Measurements from ENCODE around the gene ITPR1.

The ITPR1 gene

DNA sequence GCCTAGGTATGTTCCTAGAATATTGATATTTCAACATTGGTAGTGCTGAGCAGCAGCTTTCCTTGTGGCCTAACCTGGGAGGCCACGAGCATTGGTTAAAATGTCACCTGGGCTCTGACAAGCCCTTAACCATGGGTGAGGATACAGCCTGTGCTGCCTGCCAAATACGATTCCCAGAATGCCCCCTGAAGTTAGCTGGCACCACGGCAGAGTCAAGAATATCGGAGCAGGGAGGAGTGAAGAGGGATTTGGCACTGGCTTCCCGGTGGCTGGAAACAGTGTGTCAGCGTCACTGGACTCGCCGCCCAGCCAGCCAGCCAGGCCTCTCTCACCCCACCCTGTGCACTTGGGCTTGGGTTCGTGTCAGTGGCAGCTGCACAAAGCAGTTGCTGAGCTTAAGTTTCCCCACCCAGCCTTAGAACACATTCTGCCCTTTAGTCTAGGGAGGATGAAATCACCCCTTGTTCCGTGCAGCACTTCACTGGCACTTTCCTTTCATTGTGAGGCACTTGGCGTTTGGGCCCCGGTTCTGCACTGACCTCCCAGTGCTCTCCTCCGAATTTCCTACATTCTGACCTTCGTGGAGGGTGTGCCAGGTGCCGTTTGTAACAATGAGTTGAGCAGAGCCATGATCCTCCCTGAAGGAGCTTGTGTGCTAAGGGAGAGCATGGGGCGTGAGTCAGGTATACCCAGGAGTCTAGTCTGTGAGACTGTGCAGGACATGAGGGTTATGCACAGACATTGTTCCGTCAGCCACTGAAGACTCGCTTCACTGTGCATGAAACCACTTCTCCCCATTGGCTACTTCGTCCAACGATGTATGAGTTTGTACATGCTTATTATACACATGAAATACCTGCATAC is 333.3 kb downstream of the ITPR1 start:
- TF ChIP-seq, protein P1, sequence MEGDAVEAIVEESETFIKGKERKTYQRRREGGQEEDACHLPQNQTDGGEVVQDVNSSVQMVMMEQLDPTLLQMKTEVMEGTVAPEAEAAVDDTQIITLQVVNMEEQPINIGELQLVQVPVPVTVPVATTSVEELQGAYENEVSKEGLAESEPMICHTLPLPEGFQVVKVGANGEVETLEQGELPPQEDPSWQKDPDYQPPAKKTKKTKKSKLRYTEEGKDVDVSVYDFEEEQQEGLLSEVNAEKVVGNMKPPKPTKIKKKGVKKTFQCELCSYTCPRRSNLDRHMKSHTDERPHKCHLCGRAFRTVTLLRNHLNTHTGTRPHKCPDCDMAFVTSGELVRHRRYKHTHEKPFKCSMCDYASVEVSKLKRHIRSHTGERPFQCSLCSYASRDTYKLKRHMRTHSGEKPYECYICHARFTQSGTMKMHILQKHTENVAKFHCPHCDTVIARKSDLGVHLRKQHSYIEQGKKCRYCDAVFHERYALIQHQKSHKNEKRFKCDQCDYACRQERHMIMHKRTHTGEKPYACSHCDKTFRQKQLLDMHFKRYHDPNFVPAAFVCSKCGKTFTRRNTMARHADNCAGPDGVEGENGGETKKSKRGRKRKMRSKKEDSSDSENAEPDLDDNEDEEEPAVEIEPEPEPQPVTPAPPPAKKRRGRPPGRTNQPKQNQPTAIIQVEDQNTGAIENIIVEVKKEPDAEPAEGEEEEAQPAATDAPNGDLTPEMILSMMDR (IDR thresholded peaks at IDR 0.05; ENCODE audit: extremely low read depth, missing control alignments), result no peak

DNA sequence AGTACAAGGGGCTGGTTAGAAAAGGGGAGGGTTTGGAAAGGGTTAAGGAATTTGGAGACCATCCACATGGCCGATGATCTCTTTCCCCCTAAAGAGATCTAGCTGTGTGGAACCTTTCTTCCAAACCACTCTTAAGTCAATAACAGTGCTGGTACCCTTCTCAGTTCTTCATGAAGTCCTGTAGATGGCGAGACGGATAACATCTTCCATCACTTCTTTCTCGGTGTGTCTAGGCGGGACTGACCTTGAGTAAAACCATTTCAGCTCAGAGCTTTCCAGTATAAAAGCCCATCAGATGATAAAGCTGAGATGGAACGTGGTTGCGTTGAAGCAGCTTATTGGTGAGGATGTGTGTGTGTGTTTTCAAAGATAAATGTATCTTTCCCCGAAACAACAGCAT is 334.6 kb downstream of the ITPR1 start:
- TF ChIP-seq, protein P1 (IDR thresholded peaks at IDR 0.05; ENCODE audit: extremely low read depth, missing control alignments), result no peak
- peak; percentile 1 for DNase-seq (ENCODE audit: low spot score)

More for the DNA sequence above, 333.3 kb downstream of the ITPR1 start:
- DNase-seq (ENCODE audit: low spot score), result peak; percentile 2

DNA sequence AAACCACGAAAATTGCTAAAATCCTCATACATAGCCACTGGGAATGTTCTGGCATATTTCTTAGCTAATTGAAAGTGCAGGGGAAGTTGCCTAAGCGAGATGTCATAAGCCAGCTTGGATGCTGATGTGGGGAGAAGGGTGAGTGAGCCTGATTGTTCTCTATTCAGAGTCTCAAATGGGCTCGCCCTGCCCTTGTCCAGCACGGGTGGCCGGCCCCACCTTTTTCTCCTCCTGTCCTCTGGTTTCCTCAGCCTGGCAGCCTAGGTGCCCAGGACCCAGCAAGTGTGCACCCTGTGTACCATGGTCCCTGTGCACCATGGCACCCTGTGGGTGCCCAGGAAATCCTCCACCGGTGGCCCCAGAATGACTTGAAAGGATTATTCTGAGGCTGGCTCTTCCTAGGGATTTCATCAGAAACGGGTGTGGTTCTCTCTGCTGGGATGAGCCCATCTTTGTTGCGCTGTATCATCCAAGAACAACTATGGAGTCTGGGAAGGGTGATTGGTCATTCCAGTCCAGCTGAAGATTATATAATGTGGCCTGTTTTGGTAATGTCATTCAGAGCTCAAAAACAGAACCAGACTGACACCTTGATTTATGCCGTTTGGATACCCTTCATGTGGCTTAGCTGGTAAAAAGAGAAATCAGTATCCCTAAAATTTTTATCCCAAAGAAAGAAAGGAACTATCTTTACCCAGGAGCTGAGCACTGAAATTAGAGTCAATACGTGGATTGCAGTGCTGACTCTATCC is 335.3 kb downstream of the ITPR1 start:
- peak; percentile 1 for DNase-seq (ENCODE audit: low spot score)

DNA sequence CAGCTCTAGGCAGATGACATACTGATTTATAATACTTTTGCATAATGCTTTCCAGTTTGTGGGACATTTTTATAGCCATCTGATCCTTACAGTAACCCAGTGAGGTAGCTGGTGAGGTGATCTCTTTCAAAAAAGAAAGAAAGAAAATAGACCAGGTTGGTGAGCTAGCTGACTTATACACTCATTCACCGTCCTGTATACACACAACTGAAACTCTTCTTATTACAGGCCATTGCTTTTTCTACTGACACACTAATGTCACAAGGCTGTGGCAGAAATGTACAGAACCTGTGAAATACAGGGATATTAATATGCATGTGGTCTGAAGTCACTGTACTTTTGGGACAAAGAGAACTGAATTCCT is 335.9 kb downstream of the ITPR1 start:
- TF ChIP-seq, protein P1 (IDR thresholded peaks at IDR 0.05; ENCODE audit: extremely low read depth, missing control alignments), result no peak
- no peak for DNase-seq (ENCODE audit: low spot score)

More for the DNA sequence above, 335.3 kb downstream of the ITPR1 start:
- TF ChIP-seq, protein P1 (IDR thresholded peaks at IDR 0.05; ENCODE audit: extremely low read depth, missing control alignments), result no peak

DNA sequence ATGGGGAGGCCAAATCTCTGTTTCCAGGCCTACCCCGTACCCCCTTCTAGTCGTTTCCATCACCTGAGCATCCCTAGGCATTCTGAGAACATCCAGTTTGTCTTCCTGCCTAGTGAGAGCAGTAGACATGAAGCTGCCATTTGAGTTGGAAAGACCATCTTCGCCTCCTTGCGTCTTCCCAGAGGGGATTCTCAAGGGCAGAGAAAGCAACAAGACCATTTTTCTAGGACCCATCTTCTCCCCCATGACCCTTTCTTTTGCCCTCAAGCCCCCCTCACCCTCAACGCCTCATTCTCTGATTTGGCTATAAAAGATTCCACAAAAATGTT is 337.4 kb downstream of the ITPR1 start:
- TF ChIP-seq, protein P1 (IDR thresholded peaks at IDR 0.05; ENCODE audit: extremely low read depth, missing control alignments), result no peak
- no peak for DNase-seq (ENCODE audit: low spot score)

DNA sequence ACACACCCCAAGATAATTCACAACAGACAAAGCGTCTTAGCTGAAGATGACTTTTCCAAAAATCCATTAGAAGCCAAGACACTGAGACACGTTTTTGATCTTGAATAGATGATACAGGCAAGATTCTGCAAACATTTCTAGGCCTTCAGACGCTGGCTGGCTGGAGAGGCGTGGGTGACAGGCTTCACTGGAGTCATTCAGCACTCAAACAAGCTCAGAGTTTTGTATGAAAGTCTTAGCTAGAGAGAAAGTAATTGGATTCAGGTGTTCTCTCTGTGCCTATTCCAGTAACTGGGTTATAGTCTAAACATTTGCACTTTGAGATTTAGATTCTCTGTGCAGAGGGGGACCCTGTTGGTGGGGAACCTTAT is 338.4 kb downstream of the ITPR1 start:
- DNase-seq (ENCODE audit: low spot score), result no peak
- TF ChIP-seq, protein P1 (IDR thresholded peaks at IDR 0.05; ENCODE audit: extremely low read depth, missing control alignments), result no peak

DNA sequence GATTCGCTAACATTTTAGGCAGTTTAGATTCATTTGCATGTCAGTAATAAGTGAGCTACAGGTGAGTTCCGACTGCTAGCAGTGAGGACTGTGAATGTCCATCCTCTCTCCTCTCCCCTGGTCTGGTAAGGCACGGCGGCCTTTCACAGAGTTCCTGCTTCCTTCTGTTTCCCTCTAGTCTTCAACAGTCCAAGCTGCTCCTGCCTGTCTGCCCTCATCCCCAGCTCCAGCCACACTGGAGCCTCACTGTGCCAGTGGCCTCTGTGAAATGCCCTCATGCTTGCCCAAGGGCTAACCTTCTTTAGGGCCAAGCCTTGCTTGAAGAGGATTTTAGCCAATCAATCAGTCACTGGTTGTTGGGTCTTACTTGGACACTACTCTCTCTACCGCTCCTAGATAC is 340.3 kb downstream of the ITPR1 start:
- TF ChIP-seq, protein P1 (IDR thresholded peaks at IDR 0.05; ENCODE audit: extremely low read depth, missing control alignments), result no peak
- no peak for DNase-seq (ENCODE audit: low spot score)

All from GM20000 (cell line).